SU-DHL-6 (cell line): Measurements from ENCODE around the gene PCYOX1L.
"Not testable (repeated sequence)": the region's sequence is repeated elsewhere in the genome, so short reads cannot be mapped to it uniquely, and the experiment has no call there.

Source experiments
- H2AFZ ChIP-seq: fragments of 200-600 bp; sonication (generic); 2 replicates; pipeline ENCODE4 v1.6.1; 2014; ENCODE audit warnings: low read depth, mild to moderate bottlenecking, moderate library complexity, mixed read lengths, antibody characterized with exemption, low read length; ENCODE audit not compliant: severe bottlenecking
- H3F3A ChIP-seq: fragments of 200-600 bp; shearing (Covaris generic); 2 replicates; pipeline ENCODE4 v1.6.0; 2016; ENCODE audit warnings: antibody characterized with exemption, mild to moderate bottlenecking; ENCODE audit not compliant: insufficient read depth
- H3K27ac ChIP-seq: fragments of 200-600 bp; sonication (generic); 2 replicates; pipeline ENCODE4 v1.5.1; 2016; ENCODE audit warnings: low read depth, mild to moderate bottlenecking, low read length, moderate library complexity, mixed read lengths
- H3K27me3 ChIP-seq: fragments of 200-600 bp; sonication (generic), shearing (Covaris generic); 2 replicates; pipeline ENCODE4 v1.6.0; 2014; ENCODE audit warnings: mild to moderate bottlenecking, low read length
- H3K36me3 ChIP-seq: fragments of 200-600 bp; sonication (generic); 2 replicates; pipeline ENCODE4 v1.6.1; 2014; ENCODE audit warnings: mild to moderate bottlenecking, low read length, mixed read lengths
- H3K4me2 ChIP-seq: fragments of 300-600, 200-600 bp; shearing (Covaris generic), sonication (generic); 2 replicates; pipeline ENCODE4 v1.6.0; 2014; ENCODE audit warnings: low read length, low read depth, mild to moderate bottlenecking; ENCODE audit not compliant: poor library complexity, severe bottlenecking
- H3K4me3 ChIP-seq: fragments of 200-600 bp; sonication (generic); 2 replicates; pipeline ENCODE4 v1.5.1; 2014; ENCODE audit warnings: antibody characterized with exemption, low read length, mild to moderate bottlenecking, mixed read lengths; ENCODE audit not compliant: insufficient read depth, poor library complexity, severe bottlenecking
- H3K79me2 ChIP-seq: fragments of 200-600 bp; sonication (generic); 2 replicates; pipeline ENCODE4 v1.6.1; 2014; ENCODE audit warnings: mild to moderate bottlenecking, low read length, moderate library complexity; ENCODE audit not compliant: insufficient read depth
- H3K9ac ChIP-seq: fragments of 200-600 bp; sonication (generic); 2 replicates; pipeline ENCODE4 v1.7.0; 2014; ENCODE audit warnings: mild to moderate bottlenecking, low read length
- H3K9me2 ChIP-seq: fragments of 200-600 bp; sonication (generic); replicated peaks from 2 replicates; pipeline ENCODE4 v1.6.1; 2014; ENCODE audit warnings: low read length; ENCODE audit not compliant: insufficient read depth
- H3K9me3 ChIP-seq: fragments of 200-600 bp; sonication (generic); 2 replicates; pipeline ENCODE4 v1.6.1; 2014; ENCODE audit warnings: low read length, mixed read lengths; ENCODE audit not compliant: insufficient read depth
- H4K20me1 ChIP-seq: fragments of 200-600 bp; sonication (generic); 2 replicates; pipeline ENCODE4 v1.6.1; 2014; ENCODE audit warnings: low read depth, mild to moderate bottlenecking, antibody characterized with exemption, low read length, moderate library complexity, mixed read lengths
- EZH2phosphoT487 ChIP-seq: fragments of 200-600 bp; sonication (generic), shearing (Covaris generic); conservative IDR thresholded peaks from 2 replicates; pipeline ENCODE4 v1.6.1; 2018; ENCODE audit warnings: mild to moderate bottlenecking, antibody characterized with exemption, low read length, moderate library complexity, mixed read lengths
- TF ChIP-seq, protein P1 (sequence below): fragments of 200-600 bp; sonication (generic); IDR thresholded peaks from one replicate; pipeline ENCODE4 v1.5.1; 2017; ENCODE audit warnings: antibody characterized with exemption, mild to moderate bottlenecking, low read length, moderate library complexity; ENCODE audit not compliant: insufficient read depth, poor library complexity, severe bottlenecking

Gene PCYOX1L

DNA sequence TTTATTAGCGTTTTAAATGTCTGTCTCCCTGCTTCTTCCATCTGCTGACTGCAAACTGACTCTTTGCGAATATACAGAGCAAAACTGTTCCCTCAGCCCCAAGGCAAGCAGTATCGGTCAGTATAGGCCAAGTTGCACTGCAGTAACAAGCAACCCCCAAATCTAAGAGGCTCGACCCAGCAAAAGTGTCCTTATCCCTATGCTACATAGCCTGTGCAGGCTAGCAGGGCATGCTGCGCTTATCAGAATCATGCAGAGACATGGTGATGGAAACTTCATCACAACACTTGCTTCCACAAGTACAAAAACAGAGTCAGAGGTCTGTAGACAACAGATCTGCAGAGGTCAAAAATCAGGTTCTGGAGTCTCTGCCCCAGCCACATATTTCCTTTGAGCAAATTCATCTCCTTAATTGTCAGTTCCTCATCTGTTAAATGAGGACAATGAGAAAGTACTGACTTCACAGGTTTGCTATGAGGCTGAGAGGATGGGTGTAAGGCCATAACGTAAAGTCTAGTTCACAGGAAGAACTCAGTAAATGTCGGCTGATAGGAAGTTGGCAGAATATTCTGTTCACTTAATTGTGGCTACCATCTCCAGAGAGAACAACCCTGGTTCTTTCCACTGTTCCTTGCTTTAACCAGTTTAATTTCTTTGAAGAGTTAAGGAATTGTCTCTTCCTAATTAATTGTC is 30.8 kb downstream of the PCYOX1L start:
- H3K9me3 ChIP-seq = no peaks in the 10 kb centered on the region
- no peak overlapping the region for H3K9ac ChIP-seq
- no peaks in the 10 kb centered on the region for H3K9me2 ChIP-seq
- H3F3A ChIP-seq = no peaks in the 10 kb centered on the region
- no peaks in the 10 kb centered on the region for H3K36me3 ChIP-seq
- H4K20me1 ChIP-seq = no peaks in the 10 kb centered on the region
- H2AFZ ChIP-seq = no peak overlapping the region
- no peak overlapping the region for H3K4me3 ChIP-seq
- H3K27ac ChIP-seq = no peak overlapping the region
- 0 out of 2 replicates have a peak, but pooled peaks cover 4% of the 10 kb centered on the region for H3K27me3 ChIP-seq
- no peak for TF ChIP-seq EZH2phosphoT487
- TF ChIP-seq, protein P1, sequence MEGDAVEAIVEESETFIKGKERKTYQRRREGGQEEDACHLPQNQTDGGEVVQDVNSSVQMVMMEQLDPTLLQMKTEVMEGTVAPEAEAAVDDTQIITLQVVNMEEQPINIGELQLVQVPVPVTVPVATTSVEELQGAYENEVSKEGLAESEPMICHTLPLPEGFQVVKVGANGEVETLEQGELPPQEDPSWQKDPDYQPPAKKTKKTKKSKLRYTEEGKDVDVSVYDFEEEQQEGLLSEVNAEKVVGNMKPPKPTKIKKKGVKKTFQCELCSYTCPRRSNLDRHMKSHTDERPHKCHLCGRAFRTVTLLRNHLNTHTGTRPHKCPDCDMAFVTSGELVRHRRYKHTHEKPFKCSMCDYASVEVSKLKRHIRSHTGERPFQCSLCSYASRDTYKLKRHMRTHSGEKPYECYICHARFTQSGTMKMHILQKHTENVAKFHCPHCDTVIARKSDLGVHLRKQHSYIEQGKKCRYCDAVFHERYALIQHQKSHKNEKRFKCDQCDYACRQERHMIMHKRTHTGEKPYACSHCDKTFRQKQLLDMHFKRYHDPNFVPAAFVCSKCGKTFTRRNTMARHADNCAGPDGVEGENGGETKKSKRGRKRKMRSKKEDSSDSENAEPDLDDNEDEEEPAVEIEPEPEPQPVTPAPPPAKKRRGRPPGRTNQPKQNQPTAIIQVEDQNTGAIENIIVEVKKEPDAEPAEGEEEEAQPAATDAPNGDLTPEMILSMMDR = no peak
- H3K79me2 ChIP-seq = no peaks in the 10 kb centered on the region
- no peak overlapping the region for H3K4me2 ChIP-seq

DNA sequence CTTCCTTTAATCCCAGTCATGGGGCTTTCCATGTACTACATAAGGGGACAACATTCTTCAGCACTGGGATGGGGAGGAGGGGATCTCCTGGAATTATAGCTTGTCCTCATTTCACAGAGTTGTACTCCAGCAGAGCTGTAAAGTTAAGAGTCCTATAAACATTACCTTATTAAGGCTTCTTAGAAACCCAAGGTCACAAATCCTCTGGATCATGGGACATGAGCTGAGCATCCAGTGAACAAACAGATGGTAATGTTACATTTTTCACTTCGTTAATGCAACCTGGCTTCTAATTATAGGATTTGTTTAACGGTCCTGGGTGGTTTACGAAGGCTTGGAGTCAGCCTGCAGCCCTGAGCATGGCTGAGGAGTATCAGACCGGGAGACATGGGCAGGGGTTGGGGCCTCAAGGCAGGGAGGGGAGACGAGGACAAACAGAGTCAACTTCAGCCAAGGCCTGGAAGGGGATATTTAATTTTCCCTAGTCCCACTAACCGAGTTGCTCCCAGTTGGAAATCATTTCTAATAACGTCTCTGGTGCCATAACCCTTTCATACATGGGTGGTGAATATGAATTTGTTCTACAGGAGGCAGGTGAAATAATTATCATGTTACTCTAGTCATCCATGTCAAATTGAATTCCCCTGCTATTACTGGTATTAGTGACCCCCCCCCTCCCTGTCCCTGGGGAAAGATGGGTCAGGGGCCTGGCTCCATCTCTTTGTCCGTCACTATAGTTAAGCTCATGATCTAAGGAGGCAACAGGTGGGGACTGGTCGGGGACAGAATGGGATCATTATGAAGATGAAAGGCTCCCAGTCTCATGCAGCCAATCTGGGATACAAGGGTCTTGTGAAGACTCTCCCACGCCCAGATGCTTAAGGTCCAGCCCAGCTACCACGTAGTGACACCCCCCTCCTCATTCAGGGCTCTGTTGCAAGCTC is 32.0 kb downstream of the PCYOX1L start:
- Histone ChIP-seq H3K9ac (no peak overlapping the region), H3K9me2 (no peaks in the 10 kb centered on the region), H3K4me2 (no peak overlapping the region), H3K36me3 (no peaks in the 10 kb centered on the region), H3K27me3 (0 out of 2 replicates have a peak, but pooled peaks cover 4% of the 10 kb centered on the region), H3K9me3 (no peaks in the 10 kb centered on the region), H2AFZ (no peak overlapping the region), H3K4me3 (no peak overlapping the region), H3K79me2 (no peaks in the 10 kb centered on the region), H3K27ac (no peak overlapping the region), H3F3A (no peaks in the 10 kb centered on the region), H4K20me1 (no peaks in the 10 kb centered on the region)
- TF ChIP-seq, protein P1 = no peak
- TF ChIP-seq EZH2phosphoT487 = no peak

DNA sequence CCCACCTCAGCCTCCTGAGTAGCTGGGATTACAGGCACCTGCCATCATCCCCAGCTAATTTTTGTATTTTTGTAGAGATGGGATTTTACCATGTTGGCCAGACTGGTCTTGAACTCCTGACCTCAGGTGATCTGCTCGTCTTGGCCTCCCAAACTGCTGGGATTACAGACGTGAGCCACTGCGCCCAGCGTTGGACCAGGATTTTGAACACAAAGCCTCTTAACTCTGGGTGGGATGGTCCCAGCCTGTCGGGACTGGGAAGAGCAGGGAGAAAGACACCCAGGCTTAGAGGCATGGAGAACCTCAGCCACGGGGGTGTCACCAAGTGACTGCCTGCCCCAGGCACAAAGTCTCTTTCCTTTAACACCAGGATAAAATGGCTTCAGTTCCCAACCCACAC is 33.2 kb downstream of the PCYOX1L start:
- not testable (repeated sequence) for H3K27me3 ChIP-seq, H3K27ac ChIP-seq, H3K79me2 ChIP-seq, H4K20me1 ChIP-seq, H3K9ac ChIP-seq, H3K9me2 ChIP-seq, H3K4me3 ChIP-seq, H3F3A ChIP-seq, H3K9me3 ChIP-seq, H3K36me3 ChIP-seq, H3K4me2 ChIP-seq, H2AFZ ChIP-seq

DNA sequence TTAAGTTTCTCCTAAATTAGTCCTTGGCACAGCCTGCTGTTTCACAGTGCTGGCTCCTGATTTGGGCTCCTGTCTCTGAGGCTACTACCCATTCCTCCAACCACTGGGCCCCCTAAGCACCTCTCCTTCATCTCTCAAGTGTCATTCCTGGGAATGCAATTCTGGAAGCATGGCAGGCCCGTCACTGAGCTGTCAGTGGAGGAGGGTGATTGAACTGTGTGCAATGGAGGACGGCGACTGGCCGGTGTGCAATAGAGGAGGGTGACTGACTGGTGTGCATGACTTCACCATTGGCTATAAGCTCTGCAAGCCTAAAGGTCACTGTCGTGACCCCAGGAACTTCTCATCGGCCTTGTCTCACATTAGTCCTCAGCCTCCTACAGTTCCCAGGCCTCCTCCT is 33.7 kb downstream of the PCYOX1L start:
- no peak overlapping the region for H3K27ac ChIP-seq
- no peaks in the 10 kb centered on the region for H3K9me3 ChIP-seq
- H3K4me3 ChIP-seq = no peak overlapping the region
- no peaks in the 10 kb centered on the region for H4K20me1 ChIP-seq
- no peak overlapping the region for H3K9ac ChIP-seq
- no peak overlapping the region for H3K4me2 ChIP-seq
- H3K9me2 ChIP-seq = no peaks in the 10 kb centered on the region
- TF ChIP-seq, protein P1 = no peak
- TF ChIP-seq EZH2phosphoT487 = no peak
- 0 out of 2 replicates have a peak, but pooled peaks cover 4% of the 10 kb centered on the region for H3K27me3 ChIP-seq
- H3F3A ChIP-seq = no peaks in the 10 kb centered on the region
- H2AFZ ChIP-seq = no peak overlapping the region
- no peaks in the 10 kb centered on the region for H3K36me3 ChIP-seq
- H3K79me2 ChIP-seq = no peaks in the 10 kb centered on the region
